Type B pancreatic cell (in vitro differentiated cells): Measurements from ENCODE around the gene CELSR1. TPM values are rescaled to one million over a fixed set of nuclear protein-coding genes. Genes with fewer than 3 reads are reported as not detected.

Source experiments
- DNase-seq: peaks from one replicate; pipeline ENCODE4 v3.0.0; 2021; ENCODE audit warnings: mixed read lengths; ENCODE audit not compliant: unreplicated experiment; ENCODE audit errors: extremely low spot score
- H3K27ac Mint-ChIP-seq: 2 replicates; pipeline ENCODE4 v1.8.0; 2021; ENCODE audit warnings: mild to moderate bottlenecking, mixed read lengths
- H3K27me3 Mint-ChIP-seq: 2 replicates; pipeline ENCODE4 v1.8.0; 2021; ENCODE audit warnings: mixed read lengths
- H3K36me3 Mint-ChIP-seq: 2 replicates; pipeline ENCODE4 v1.8.0; 2021; ENCODE audit warnings: mixed read lengths
- H3K4me1 Mint-ChIP-seq: one replicate; pipeline ENCODE4 v1.8.0; 2021; ENCODE audit warnings: mixed read lengths; ENCODE audit not compliant: unreplicated experiment
- H3K4me3 Mint-ChIP-seq: 2 replicates; pipeline ENCODE4 v1.8.0; 2021; ENCODE audit warnings: mild to moderate bottlenecking, mixed read lengths
- H3K9me3 Mint-ChIP-seq: 2 replicates; pipeline ENCODE4 v1.8.0; 2021; ENCODE audit warnings: mixed read lengths
- total RNA-seq: library from RNA; stranded (reverse); gene quantifications from 2 replicates; pipeline ENCODE4 v1.2.1, GENCODE V29; 2021; ENCODE audit warnings: low replicate concordance
- TF ChIP-seq, protein P1 (sequence below): fragments of 200-600 bp; sonication (generic); conservative IDR thresholded peaks from 2 replicates; pipeline ENCODE4 v1.5.0; 2021; ENCODE audit warnings: antibody characterized with exemption, mild to moderate bottlenecking

The CELSR1 gene
- total RNA-seq, 1 donor from 2014 or later, result 27.8 TPM

DNA sequence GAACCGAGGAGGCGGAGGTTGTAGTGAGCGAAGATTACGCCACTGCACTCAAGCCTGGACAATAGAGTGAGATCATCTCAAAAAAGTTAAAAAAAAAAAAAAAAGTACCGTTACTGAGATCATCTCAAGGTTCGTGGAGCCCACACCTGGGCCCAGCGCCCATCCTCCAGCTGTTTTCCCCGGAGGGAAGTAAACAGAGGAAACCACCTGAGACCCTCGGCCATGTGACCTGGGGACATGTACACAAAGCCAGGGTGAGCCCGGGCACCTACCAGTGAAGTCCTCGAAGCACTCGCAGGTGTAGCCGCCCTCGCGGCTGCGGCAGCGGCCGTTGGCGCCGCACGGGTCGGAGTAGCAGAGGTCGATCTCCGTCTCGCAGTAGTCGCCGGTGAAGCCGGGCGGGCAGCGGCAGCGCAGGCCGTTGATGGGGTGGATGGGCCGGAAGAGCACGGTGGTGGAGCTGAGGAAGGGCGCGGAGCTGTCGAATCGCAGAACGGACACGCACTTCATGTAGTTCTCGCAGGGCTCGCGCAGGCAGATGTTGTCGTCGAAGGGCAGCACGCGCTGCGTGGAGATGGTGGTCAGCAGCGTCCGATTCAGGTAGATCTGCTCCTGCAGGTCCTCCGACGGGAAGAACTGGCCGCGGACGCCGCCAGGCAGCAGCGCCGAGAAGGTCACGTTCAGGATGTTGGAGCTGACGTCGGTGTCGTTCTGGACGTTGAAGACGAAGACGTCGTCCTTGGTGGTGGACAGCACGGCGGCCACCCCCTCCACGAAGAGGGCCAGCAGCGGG, 73.8 kb downstream of the CELSR1 start:
- Mint-ChIP-seq H3K4me3 (no peak overlapping the region), H3K27me3 (peaks cover 13% of the 10 kb centered on the region), H3K27ac (peak overlapping the region; percentile 93), H3K9me3 (no peaks in the 10 kb centered on the region), H3K36me3 (peaks cover 14% of the 10 kb centered on the region), H3K4me1 (peaks cover 45% of the 10 kb centered on the region)
- no peak for DNase-seq
- TF ChIP-seq, protein P1, sequence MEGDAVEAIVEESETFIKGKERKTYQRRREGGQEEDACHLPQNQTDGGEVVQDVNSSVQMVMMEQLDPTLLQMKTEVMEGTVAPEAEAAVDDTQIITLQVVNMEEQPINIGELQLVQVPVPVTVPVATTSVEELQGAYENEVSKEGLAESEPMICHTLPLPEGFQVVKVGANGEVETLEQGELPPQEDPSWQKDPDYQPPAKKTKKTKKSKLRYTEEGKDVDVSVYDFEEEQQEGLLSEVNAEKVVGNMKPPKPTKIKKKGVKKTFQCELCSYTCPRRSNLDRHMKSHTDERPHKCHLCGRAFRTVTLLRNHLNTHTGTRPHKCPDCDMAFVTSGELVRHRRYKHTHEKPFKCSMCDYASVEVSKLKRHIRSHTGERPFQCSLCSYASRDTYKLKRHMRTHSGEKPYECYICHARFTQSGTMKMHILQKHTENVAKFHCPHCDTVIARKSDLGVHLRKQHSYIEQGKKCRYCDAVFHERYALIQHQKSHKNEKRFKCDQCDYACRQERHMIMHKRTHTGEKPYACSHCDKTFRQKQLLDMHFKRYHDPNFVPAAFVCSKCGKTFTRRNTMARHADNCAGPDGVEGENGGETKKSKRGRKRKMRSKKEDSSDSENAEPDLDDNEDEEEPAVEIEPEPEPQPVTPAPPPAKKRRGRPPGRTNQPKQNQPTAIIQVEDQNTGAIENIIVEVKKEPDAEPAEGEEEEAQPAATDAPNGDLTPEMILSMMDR, result no peak

DNA sequence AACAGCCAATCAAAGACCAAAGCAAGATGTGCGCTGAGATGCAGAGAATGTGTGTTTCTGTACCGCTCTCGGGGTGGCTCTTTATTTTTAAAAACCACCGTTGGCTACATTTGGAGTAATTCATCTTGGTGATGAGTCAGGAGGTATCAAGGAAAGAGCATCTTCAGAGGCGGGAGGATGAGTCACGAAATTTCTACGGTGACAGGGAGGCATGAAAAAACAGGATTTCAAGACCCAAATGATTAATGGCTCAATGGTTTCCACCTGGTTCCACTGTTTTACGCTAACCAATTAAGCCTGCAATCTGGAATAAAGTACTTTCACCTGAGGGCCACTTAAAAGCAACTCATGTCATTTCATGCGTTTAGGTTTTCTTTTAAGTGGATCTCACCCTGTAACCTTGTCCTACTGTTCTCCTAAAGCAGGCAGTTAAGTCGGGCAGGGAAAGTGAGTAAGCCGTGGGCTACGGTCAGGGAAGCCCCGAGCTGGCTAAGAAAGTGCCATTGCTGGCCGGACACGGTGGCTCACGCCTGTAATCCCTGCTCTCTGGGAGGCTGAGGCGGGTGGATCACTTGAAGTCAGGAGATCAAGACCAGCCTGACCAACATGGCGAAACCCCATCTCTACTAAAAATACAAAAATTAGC, 74.6 kb downstream of the CELSR1 start:
- H3K4me3 Mint-ChIP-seq, result peak overlapping the region; percentile 67
- H3K9me3 Mint-ChIP-seq, result no peaks in the 10 kb centered on the region
- H3K36me3 Mint-ChIP-seq, result peaks cover 14% of the 10 kb centered on the region
- peaks cover 17% of the 10 kb centered on the region for H3K27me3 Mint-ChIP-seq
- peak overlapping the region; percentile 93 for H3K27ac Mint-ChIP-seq
- TF ChIP-seq, protein P1, result no peak
- DNase-seq, result no peak
- H3K4me1 Mint-ChIP-seq, result peaks cover 53% of the 10 kb centered on the region

DNA sequence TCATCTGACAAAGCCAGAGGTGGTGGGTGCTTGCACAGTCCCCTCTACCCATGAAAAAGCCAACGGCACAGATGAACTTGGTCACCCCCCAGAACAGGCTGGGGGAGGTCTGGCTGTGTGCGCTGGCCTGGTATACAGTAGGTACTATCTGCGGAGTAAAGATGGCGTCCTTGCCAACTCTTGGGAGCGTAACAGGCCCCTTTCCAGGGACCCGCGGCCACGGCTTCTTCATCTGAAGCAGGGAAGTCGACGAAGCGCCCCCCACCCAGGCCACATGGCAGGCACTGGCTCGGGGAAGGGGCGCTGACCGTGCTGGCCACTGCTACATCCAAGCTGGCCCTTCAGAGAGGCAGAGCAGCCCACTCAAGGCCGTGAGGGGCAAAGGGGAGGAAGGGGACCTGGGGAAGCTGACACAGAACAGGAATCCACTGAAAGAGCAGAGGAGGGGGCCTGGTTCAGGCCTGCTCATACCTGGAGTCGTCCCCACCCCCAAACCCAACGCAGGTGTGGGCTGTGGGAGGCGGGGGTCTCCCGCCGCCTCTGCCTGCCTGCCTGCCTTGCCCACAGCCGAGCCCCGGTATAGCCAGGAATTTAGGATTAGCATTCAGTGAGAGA, 75.7 kb downstream of the CELSR1 start:
- peaks cover 23% of the 10 kb centered on the region for H3K27me3 Mint-ChIP-seq
- H3K4me3 Mint-ChIP-seq, result no peak overlapping the region
- TF ChIP-seq, protein P1, result no peak
- peaks cover 61% of the 10 kb centered on the region for H3K4me1 Mint-ChIP-seq
- peak overlapping the region; percentile 93 for H3K27ac Mint-ChIP-seq
- peaks cover 21% of the 10 kb centered on the region for H3K36me3 Mint-ChIP-seq
- H3K9me3 Mint-ChIP-seq, result no peaks in the 10 kb centered on the region
- DNase-seq, result no peak

DNA sequence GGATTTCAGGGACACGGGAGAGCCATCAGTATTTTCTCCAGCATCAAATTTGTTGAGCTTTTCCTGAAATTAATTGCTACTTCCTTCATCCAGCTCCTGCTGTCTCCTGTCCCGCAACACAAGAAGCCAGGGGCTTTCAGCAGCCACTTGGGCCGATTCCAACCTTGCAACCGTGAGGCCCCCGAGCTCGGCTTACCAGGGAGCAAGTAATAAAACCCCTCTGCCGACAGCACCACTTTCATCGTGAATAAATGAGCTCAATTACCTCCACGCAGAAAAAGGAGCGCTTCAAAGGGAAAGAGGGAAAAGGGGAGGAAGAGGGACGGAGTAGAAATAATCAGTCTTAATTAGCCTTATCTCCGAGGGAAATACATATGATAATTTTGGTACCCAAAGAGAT, 76.6 kb downstream of the CELSR1 start:
- TF ChIP-seq, protein P1, result no peak
- no peak overlapping the region for H3K4me3 Mint-ChIP-seq
- H3K9me3 Mint-ChIP-seq, result no peaks in the 10 kb centered on the region
- peaks cover 24% of the 10 kb centered on the region for H3K36me3 Mint-ChIP-seq
- peaks cover 63% of the 10 kb centered on the region for H3K4me1 Mint-ChIP-seq
- H3K27ac Mint-ChIP-seq, result no peak overlapping the region
- DNase-seq, result no peak
- H3K27me3 Mint-ChIP-seq, result peaks cover 27% of the 10 kb centered on the region

DNA sequence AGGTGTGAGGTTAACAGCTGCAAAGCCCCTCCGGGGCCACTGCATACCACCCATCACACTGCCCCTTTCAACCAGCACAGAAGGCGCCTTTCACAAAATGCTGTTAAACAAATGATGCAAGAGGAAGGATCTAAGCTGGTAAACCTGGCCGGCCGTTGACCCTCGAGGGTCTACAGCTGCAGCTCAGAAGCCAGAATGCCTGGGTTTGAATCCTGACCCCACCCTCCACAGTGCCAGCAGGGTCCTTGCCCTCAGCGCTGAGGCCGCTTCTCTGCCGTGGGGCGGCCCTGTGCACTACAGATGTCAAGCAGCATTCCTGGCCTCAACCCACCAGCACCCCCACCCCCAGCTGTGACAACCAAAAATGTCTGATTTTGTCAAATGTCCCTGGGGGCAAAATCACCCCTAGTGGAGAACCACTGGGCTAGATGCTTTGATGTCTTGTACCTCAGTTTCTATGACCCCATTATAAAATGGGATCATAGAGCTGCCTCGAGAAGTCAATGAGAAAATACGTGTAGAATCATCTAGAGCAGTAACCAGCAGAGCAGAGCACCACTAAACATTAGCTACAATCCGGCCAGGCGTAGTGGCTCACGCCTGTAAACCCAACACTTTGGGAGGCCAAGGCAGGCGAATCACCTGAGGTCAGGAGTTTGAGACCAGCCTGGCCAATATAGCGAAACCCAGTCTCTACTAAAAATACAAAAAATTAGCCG, 77.9 kb downstream of the CELSR1 start:
- Mint-ChIP-seq H3K4me1 (peaks cover 61% of the 10 kb centered on the region), H3K27me3 (peaks cover 27% of the 10 kb centered on the region), H3K4me3 (no peak overlapping the region), H3K27ac (peak overlapping the region; percentile 99), H3K36me3 (peaks cover 20% of the 10 kb centered on the region), H3K9me3 (no peaks in the 10 kb centered on the region)
- DNase-seq, result no peak
- TF ChIP-seq, protein P1, result no peak
